Measurements from ENCODE around the gene ARHGAP24. TPM values are rescaled to one million over a fixed set of nuclear protein-coding genes. Genes with fewer than 3 reads are reported as not detected.

The ARHGAP24 gene
- total and polyA plus RNA-seq, 12 donors = 0.72 to 53.4 (median 4.4) TPM

DNA sequence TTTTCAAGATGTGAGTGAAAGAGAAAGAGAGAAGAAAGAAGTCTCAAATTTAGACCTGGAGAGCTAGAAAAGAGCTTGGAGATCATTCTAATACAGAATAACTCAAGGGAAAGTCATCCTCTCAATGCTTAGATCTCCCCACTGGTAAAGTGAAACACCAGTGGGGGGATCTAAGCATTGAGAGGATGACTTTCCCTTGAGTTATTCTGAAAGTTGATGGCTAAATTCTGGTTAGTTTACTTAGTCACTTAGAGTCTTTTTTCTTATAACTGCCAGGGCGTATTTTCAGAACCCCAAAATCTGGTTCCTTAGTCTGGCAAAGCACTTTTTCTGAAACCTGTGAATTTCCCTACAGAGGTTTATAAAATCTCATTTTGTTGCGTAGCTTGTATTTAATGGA is 198.6 kb downstream of the ARHGAP24 start:
- intact Hi-C loops (cut with DNase I) = no loop called here
- no peaks in the 10 kb centered on the region for H3K9me3 ChIP-seq (replicated peaks in 1 of 3)
- TF ChIP-seq, protein P1, sequence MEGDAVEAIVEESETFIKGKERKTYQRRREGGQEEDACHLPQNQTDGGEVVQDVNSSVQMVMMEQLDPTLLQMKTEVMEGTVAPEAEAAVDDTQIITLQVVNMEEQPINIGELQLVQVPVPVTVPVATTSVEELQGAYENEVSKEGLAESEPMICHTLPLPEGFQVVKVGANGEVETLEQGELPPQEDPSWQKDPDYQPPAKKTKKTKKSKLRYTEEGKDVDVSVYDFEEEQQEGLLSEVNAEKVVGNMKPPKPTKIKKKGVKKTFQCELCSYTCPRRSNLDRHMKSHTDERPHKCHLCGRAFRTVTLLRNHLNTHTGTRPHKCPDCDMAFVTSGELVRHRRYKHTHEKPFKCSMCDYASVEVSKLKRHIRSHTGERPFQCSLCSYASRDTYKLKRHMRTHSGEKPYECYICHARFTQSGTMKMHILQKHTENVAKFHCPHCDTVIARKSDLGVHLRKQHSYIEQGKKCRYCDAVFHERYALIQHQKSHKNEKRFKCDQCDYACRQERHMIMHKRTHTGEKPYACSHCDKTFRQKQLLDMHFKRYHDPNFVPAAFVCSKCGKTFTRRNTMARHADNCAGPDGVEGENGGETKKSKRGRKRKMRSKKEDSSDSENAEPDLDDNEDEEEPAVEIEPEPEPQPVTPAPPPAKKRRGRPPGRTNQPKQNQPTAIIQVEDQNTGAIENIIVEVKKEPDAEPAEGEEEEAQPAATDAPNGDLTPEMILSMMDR (IDR thresholded peaks at IDR 0.05) = no peak
- TF ChIP-seq POLR2A (IDR thresholded peaks at IDR 0.05) = no peak
- H3K27ac ChIP-seq = no peak overlapping the region
- H3K36me3 ChIP-seq (replicated peaks in 1 of 2) = no peaks in the 10 kb centered on the region
- H3K4me1 ChIP-seq (replicated peaks in 1 of 2) = no peaks in the 10 kb centered on the region
- H3K4me3 ChIP-seq = no peak overlapping the region
- H3K27me3 ChIP-seq = no peaks in the 10 kb centered on the region
- DNase-seq = no peak
- 83 to 94% (median 89%) methylated on average over 2 of the region's 2 CpGs for WGBS, 4 donors

DNA sequence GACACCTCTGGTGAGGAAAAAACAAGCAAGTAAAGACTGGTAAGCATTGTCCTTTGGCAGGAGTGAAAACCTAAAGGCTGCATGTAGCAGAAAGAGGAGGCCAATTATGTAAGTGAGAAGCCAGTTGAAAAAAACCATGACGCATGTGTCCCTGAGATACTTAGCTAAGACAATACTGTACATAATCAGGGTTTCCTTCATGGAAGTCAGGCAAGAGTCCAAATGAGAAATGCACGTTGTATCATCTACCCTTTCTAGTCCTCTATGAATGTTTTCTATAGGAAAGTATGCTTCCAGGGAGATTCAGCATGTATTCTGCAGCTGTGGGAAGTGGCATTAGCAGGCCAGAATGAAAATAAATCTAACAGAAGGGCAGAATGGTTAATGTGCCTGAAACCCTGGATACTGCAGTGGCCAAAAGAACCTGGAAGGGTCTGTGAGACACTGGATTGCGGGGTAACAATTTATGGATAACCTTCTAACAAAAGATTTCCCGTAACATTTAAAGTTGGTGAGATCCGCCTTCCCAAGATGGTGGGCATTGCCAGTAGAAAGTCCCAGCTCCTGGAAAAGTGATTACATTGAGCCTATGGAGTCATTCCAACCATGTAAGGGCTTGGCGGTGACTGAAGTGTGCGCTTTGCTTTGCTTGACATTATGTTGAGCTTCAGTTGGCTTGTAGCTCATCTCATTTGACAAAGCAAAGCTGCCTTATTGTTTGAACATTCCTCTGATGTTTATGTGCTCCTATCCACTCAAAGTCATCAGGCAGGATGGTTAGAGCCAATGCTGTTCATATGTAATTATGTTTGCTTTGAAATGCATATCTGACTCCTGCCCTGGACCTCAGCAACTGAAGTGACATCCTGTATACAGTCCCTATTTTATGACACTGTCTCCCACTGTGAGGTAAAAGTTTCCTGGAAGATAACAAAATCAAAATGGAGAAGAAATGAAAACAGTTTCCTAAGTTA is 200.4 kb downstream of the ARHGAP24 start:
- 85 to 88% (median 87%) methylated on average over 7 of the region's 7 CpGs for WGBS, 4 donors
- Histone ChIP-seq H3K9me3 (replicated peaks in 1 of 3) (no peaks in the 10 kb centered on the region), H3K27me3 (no peaks in the 10 kb centered on the region), H3K4me1 (replicated peaks in 1 of 2) (no peaks in the 10 kb centered on the region), H3K4me3 (no peak overlapping the region), H3K36me3 (replicated peaks in 1 of 2) (no peaks in the 10 kb centered on the region), H3K27ac (no peak overlapping the region)
- no peak for TF ChIP-seq POLR2A (IDR thresholded peaks at IDR 0.05)
- TF ChIP-seq, protein P1 (IDR thresholded peaks at IDR 0.05) = no peak
- no peak for DNase-seq
- intact Hi-C loops (cut with DNase I) = no loop called here

DNA sequence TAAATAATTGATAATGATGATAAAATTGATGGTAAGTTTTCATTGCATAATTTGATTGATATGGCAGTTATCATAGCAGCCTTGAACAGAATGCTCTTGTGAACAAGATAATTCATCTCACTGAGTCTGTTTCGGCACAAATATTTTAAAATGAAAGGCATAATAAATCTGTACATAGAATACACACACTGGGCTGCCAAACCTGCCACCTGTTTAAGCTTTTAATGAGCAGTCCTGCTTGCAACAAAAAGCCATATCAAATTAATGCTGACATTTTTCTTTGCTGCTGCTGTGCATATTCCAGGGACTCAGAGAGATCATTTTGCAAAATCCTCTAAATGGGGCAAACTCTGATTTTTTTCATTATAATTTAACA is 201.1 kb downstream of the ARHGAP24 start:
- H3K27ac ChIP-seq = no peak overlapping the region
- H3K4me3 ChIP-seq = no peak overlapping the region
- no peaks in the 10 kb centered on the region for H3K9me3 ChIP-seq (replicated peaks in 1 of 3)
- TF ChIP-seq, protein P1 (IDR thresholded peaks at IDR 0.05) = no peak
- TF ChIP-seq POLR2A (IDR thresholded peaks at IDR 0.05) = no peak
- H3K4me1 ChIP-seq (replicated peaks in 1 of 2) = no peaks in the 10 kb centered on the region
- 28 to 50% (median 39%) methylated on average over 1 of the region's 1 CpG for WGBS, 4 donors
- intact Hi-C loops (cut with DNase I) = no loop called here
- no peak for DNase-seq
- no peaks in the 10 kb centered on the region for H3K27me3 ChIP-seq
- no peaks in the 10 kb centered on the region for H3K36me3 ChIP-seq (replicated peaks in 1 of 2)

DNA sequence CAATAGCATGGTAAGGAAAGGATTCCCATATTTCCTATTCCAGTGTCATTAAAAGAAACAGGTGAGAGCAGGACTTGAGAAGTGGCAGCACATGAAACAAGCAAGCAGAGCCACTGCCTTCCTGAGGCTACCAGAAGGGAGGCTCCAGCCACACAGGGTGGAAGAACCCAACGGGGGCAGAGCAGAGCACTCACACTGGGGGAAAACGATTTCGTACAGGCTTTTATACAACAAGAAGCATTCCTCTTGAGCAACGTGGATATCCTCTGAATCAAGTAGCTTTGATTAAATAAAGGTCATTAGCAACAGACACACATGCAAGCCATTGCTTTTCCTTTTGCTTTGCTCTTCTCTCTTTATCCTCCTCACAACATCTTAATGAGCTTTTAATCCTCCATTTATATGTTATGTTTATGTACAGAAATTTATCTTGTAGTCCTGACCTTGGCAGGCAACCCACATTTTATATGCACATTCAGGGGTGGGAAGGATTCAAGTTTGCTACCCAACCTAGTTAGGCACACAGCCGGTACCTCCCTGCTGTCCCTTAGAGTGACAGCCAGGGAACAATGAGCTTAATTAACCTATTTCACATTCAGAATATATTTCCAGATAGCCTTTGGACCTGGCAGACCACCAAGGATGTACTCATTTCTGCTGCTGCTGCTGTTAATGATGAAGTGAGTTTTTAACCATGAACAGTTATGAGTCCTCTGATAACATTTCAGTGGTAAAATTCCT is 202.1 kb downstream of the ARHGAP24 start:
- Histone ChIP-seq H3K9me3 (replicated peaks in 1 of 3) (no peaks in the 10 kb centered on the region), H3K4me1 (replicated peaks in 1 of 2) (no peaks in the 10 kb centered on the region), H3K36me3 (replicated peaks in 1 of 2) (no peaks in the 10 kb centered on the region), H3K4me3 (no peak overlapping the region), H3K27ac (no peak overlapping the region), H3K27me3 (no peaks in the 10 kb centered on the region)
- intact Hi-C loops (cut with DNase I) = no loop called here
- no peak for DNase-seq
- WGBS, 4 donors = 35 to 60% (median 45%) methylated on average over 5 of the region's 5 CpGs
- TF ChIP-seq POLR2A (IDR thresholded peaks at IDR 0.05) = no peak
- TF ChIP-seq, protein P1 (IDR thresholded peaks at IDR 0.05) = no peak
